NOMO-1 treated with DMSO at 0.1 percent for 48 hours (cell line): ENCODE measurements around the gene AFTPH.

ENCODE experiments used
- DNase-seq: peaks from one replicate; lab custom pipeline; 2025; ENCODE audit not compliant: unreplicated experiment; lab: John Stamatoyannopoulos, UW

The AFTPH gene

GRCh38 chr2:64627860-64628841 lies 104.0 kb downstream of the AFTPH start:
- DNase-seq, result no peak

- no peak for DNase-seq
These were observed 105.2 kb downstream of the AFTPH start for GRCh38 chr2:64629329-64629781.

- no peak for DNase-seq
These were observed 105.7 kb downstream of the AFTPH start for GRCh38 chr2:64629875-64630274.

- no peak for DNase-seq
These were observed 106.6 kb downstream of the AFTPH start for GRCh38 chr2:64630752-64631151.

- no peak for DNase-seq
These were observed 107.6 kb downstream of the AFTPH start for GRCh38 chr2:64631771-64632170.

- no peak for DNase-seq
These were observed 109.0 kb downstream of the AFTPH start for GRCh38 chr2:64632835-64633819.

GRCh38 chr2:64634345-64635267 lies 110.5 kb downstream of the AFTPH start:
- DNase-seq, result peak; percentile 35

GRCh38 chr2:64635976-64636911 lies 112.1 kb downstream of the AFTPH start:
- DNase-seq, result peak; percentile 94

- peak; percentile 77 for DNase-seq
These were observed 113.0 kb downstream of the AFTPH start for GRCh38 chr2:64637000-64637635.

GRCh38 chr2:64637931-64638330 lies 113.8 kb downstream of the AFTPH start:
- no peak for DNase-seq

- no peak for DNase-seq
These were observed 114.5 kb downstream of the AFTPH start for GRCh38 chr2:64638502-64639120.

GRCh38 chr2:64639691-64640090 lies 115.6 kb downstream of the AFTPH start:
- no peak for DNase-seq

GRCh38 chr2:64640153-64641044 lies 116.3 kb downstream of the AFTPH start:
- no peak for DNase-seq

GRCh38 chr2:64641599-64641998 lies 117.5 kb downstream of the AFTPH start:
- no peak for DNase-seq
